Neuron (in vitro differentiated cells): ENCODE results near the gene TEX22.

ENCODE experiments used
- H2AFZ ChIP-seq: one replicate; pipeline ENCODE4 v1.6.1; 2013; ENCODE audit warnings: low read depth, mild to moderate bottlenecking, inconsistent platforms, low read length, moderate library complexity
- H3K27me3 ChIP-seq: one replicate; pipeline ENCODE4 v1.6.1; 2013; ENCODE audit warnings: low read length; ENCODE audit not compliant: insufficient read depth
- H3K36me3 ChIP-seq: one replicate; pipeline ENCODE4 v1.6.1; 2013; ENCODE audit warnings: low read length; ENCODE audit not compliant: insufficient read depth
- H3K4me1 ChIP-seq: one replicate; pipeline ENCODE4 v1.6.1; 2013; ENCODE audit warnings: low read length; ENCODE audit not compliant: insufficient read depth
- H3K4me3 ChIP-seq: 2 replicates; pipeline ENCODE4 v1.5.1; 2013; ENCODE audit warnings: mild to moderate bottlenecking, low read length, moderate library complexity
- H3K9me3 ChIP-seq: one replicate; pipeline ENCODE4 v1.6.1; 2013; ENCODE audit warnings: low read length

TEX22 gene

GRCh38 chr14:105390849-105391500 is 7.4 kb upstream of the TEX22 start:
- no peaks in the 10 kb centered on the region for H3K9me3 ChIP-seq
- peaks cover 12% of the 10 kb centered on the region for H3K36me3 ChIP-seq
- H3K27me3 ChIP-seq = no peaks in the 10 kb centered on the region
- H3K4me1 ChIP-seq = no peaks in the 10 kb centered on the region
- no peak overlapping the region for H3K4me3 ChIP-seq
- H2AFZ ChIP-seq = no peak overlapping the region

GRCh38 chr14:105391541-105391940 is 6.8 kb upstream of the TEX22 start:
- H3K4me3 ChIP-seq = no peak overlapping the region

GRCh38 chr14:105392131-105393090 is 5.9 kb upstream of the TEX22 start:
- H3K27me3 ChIP-seq = no peaks in the 10 kb centered on the region
- H3K36me3 ChIP-seq = peaks cover 5% of the 10 kb centered on the region
- no peak overlapping the region for H2AFZ ChIP-seq
- no peaks in the 10 kb centered on the region for H3K4me1 ChIP-seq
- H3K4me3 ChIP-seq = no peak overlapping the region
- H3K9me3 ChIP-seq = no peaks in the 10 kb centered on the region

More at GRCh38 chr14:105391541-105391940, 6.8 kb upstream of the TEX22 start:
- Histone ChIP-seq H3K4me1 (no peaks in the 10 kb centered on the region), H2AFZ (no peak overlapping the region), H3K36me3 (peaks cover 11% of the 10 kb centered on the region), H3K9me3 (no peaks in the 10 kb centered on the region), H3K27me3 (no peaks in the 10 kb centered on the region)

GRCh38 chr14:105393151-105393550 is 5.2 kb upstream of the TEX22 start:
- no peaks in the 10 kb centered on the region for H3K36me3 ChIP-seq
- H3K9me3 ChIP-seq = no peaks in the 10 kb centered on the region
- H3K27me3 ChIP-seq = no peaks in the 10 kb centered on the region
- H3K4me3 ChIP-seq = no peak overlapping the region
- peaks cover 4% of the 10 kb centered on the region for H3K4me1 ChIP-seq
- no peak overlapping the region for H2AFZ ChIP-seq

- Histone ChIP-seq H3K4me1 (peaks cover 14% of the 10 kb centered on the region), H3K27me3 (no peaks in the 10 kb centered on the region), H3K36me3 (peaks cover 6% of the 10 kb centered on the region), H2AFZ (no peak overlapping the region), H3K4me3 (no peak overlapping the region), H3K9me3 (peaks cover 5% of the 10 kb centered on the region)
Measured at GRCh38 chr14:105394714-105395537, 3.4 kb upstream of the TEX22 start.

- no peaks in the 10 kb centered on the region for H3K27me3 ChIP-seq
- H3K4me1 ChIP-seq = peaks cover 14% of the 10 kb centered on the region
- peaks cover 7% of the 10 kb centered on the region for H3K9me3 ChIP-seq
- no peak overlapping the region for H2AFZ ChIP-seq
- H3K4me3 ChIP-seq = no peak overlapping the region
- H3K36me3 ChIP-seq = peaks cover 12% of the 10 kb centered on the region
Measured at GRCh38 chr14:105395538-105395854, 2.8 kb upstream of the TEX22 start.

- Histone ChIP-seq H3K36me3 (peaks cover 17% of the 10 kb centered on the region), H3K4me1 (peaks cover 14% of the 10 kb centered on the region), H3K9me3 (peaks cover 10% of the 10 kb centered on the region), H3K27me3 (no peaks in the 10 kb centered on the region), H3K4me3 (peak overlapping the region; percentile 74), H2AFZ (no peak overlapping the region)
Measured at GRCh38 chr14:105397350-105397931, 897 bp upstream of the TEX22 start.

- peak overlapping the region; percentile 66 for H2AFZ ChIP-seq
- peaks cover 14% of the 10 kb centered on the region for H3K4me1 ChIP-seq
- H3K27me3 ChIP-seq = no peaks in the 10 kb centered on the region
- peaks cover 17% of the 10 kb centered on the region for H3K36me3 ChIP-seq
- H3K9me3 ChIP-seq = peaks cover 10% of the 10 kb centered on the region
- H3K4me3 ChIP-seq = peak overlapping the region; percentile 74
Measured at GRCh38 chr14:105398726-105399465, 558 bp downstream of the TEX22 start.

- H3K9me3 ChIP-seq = peaks cover 10% of the 10 kb centered on the region
- peaks cover 14% of the 10 kb centered on the region for H3K4me1 ChIP-seq
- H2AFZ ChIP-seq = no peak overlapping the region
- H3K27me3 ChIP-seq = no peaks in the 10 kb centered on the region
- peaks cover 17% of the 10 kb centered on the region for H3K36me3 ChIP-seq
- H3K4me3 ChIP-seq = peak overlapping the region; percentile 74
Measured at GRCh38 chr14:105399466-105399775, 1.1 kb downstream of the TEX22 start.

GRCh38 chr14:105400016-105400415 is 1.7 kb downstream of the TEX22 start:
- Histone ChIP-seq H3K27me3 (no peaks in the 10 kb centered on the region), H3K9me3 (peaks cover 10% of the 10 kb centered on the region), H3K36me3 (peaks cover 17% of the 10 kb centered on the region), H2AFZ (no peak overlapping the region), H3K4me3 (no peak overlapping the region), H3K4me1 (peaks cover 14% of the 10 kb centered on the region)

- no peak overlapping the region for H3K4me3 ChIP-seq
- H2AFZ ChIP-seq = no peak overlapping the region
- H3K9me3 ChIP-seq = peaks cover 10% of the 10 kb centered on the region
- H3K27me3 ChIP-seq = no peaks in the 10 kb centered on the region
- peaks cover 14% of the 10 kb centered on the region for H3K4me1 ChIP-seq
- peaks cover 17% of the 10 kb centered on the region for H3K36me3 ChIP-seq
Measured at GRCh38 chr14:105401699-105402098, 3.4 kb downstream of the TEX22 start.

GRCh38 chr14:105408592-105408991 is 10.3 kb downstream of the TEX22 start:
- H2AFZ ChIP-seq = no peak overlapping the region
- peaks cover 6% of the 10 kb centered on the region for H3K4me1 ChIP-seq
- H3K36me3 ChIP-seq = no peaks in the 10 kb centered on the region
- peaks cover 9% of the 10 kb centered on the region for H3K27me3 ChIP-seq
- no peak overlapping the region for H3K4me3 ChIP-seq
- no peaks in the 10 kb centered on the region for H3K9me3 ChIP-seq
